HUES48 (cell line): ENCODE results near the gene TP73.

ENCODE experiments used
- H3K27ac ChIP-seq: one replicate; pipeline ENCODE4 v1.7.0; 2013; ENCODE audit warnings: low read depth, low read length, inconsistent platforms
- H3K27me3 ChIP-seq: 2 replicates; pipeline ENCODE4 v1.6.1; 2013; ENCODE audit warnings: mild to moderate bottlenecking, low read length; ENCODE audit not compliant: control insufficient read depth, insufficient read depth
- H3K36me3 ChIP-seq: 2 replicates; pipeline ENCODE4 v1.6.1; 2013; ENCODE audit warnings: low read length; ENCODE audit not compliant: control insufficient read depth, insufficient read depth
- H3K4me1 ChIP-seq: 2 replicates; pipeline ENCODE4 v1.6.1; 2013; ENCODE audit warnings: mild to moderate bottlenecking, low read length; ENCODE audit not compliant: control insufficient read depth, insufficient read depth
- H3K4me3 ChIP-seq: 2 replicates; pipeline ENCODE4 v1.5.1; 2013; ENCODE audit warnings: mild to moderate bottlenecking, low read depth, low read length
- H3K9ac ChIP-seq: 2 replicates; pipeline ENCODE4 v1.6.1; 2013; ENCODE audit warnings: mild to moderate bottlenecking, low read depth, low read length, moderate library complexity
- H3K9me3 ChIP-seq: 2 replicates; pipeline ENCODE4 v1.6.1; 2013; ENCODE audit warnings: low read length; ENCODE audit not compliant: control insufficient read depth, insufficient read depth

Gene TP73

DNA sequence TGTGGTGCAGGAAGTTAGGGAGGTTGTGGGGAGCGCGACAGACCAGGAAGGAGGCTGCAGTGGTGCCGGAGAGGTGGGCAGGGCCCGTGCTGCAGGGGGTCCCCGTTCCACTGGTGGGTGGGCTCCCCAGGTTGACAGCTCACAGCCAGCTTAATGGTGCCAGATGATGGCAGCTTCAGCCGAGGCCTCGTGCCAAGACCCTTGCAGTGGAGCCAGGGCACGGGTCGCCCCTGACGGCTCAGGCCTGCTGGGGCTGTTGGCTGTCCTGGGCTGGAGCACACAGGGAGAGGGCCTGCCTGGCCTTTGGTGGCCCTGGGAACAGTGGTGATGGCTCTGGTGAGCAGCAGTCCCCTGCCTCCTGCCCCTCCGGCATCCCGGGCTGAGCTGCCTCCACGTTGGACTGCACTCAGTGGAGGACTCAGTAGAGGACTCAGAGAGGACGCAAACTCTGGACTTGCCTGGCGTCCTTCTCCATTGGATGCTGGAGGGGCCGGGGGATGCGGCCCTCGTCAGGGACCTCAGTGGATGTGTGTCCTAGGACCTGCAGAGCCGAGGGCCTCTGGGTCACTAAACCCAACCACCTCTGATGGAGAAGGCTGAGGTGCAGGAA is 53.1 kb downstream of the TP73 start:
- no peaks in the 10 kb centered on the region for H3K36me3 ChIP-seq
- peaks cover under 1% of the 10 kb centered on the region; the same call in 1 of the 2 replicates for H3K27me3 ChIP-seq
- no peaks in the 10 kb centered on the region for H3K9me3 ChIP-seq
- no peak overlapping the region for H3K27ac ChIP-seq
- H3K4me3 ChIP-seq, result no peak overlapping the region
- H3K9ac ChIP-seq, result no peak overlapping the region
- H3K4me1 ChIP-seq, result peaks cover 15% of the 10 kb centered on the region; the same call in 1 of the 2 replicates

DNA sequence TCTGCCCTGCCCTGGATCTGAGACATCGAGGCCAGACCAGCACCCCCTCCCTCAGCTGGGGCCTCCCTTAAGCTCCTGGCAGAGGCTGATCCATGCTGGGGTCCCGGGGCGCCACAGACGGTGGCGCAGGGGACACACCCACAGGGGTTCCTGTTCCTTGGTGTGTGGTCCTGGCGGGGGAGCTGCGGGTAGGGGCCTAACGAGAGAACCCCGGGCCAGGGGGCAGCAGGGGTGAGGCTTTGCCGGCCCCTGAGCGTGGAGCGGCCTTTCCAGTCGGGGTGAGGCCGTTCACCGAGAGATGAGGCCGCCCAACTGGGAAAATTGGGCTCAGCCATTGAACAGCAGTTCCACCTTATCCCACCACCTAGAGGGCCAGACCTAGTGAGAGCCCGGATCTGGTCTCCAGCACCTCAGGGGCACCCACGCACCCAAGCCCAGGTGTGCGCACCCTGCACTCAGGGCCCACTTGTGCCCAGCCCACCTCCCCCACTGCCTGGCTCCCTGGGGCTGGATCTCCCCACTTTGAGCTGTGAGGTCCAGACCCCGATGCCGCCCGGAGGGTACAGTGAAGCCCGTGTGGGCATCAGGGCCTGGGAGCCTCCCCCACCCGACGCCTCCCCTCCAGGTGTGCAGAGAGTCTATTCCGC is 54.5 kb downstream of the TP73 start:
- Histone ChIP-seq H3K9me3 (no peaks in the 10 kb centered on the region), H3K4me1 (peaks cover 15% of the 10 kb centered on the region; the same call in 1 of the 2 replicates), H3K4me3 (no peak overlapping the region), H3K27ac (no peak overlapping the region), H3K9ac (no peak overlapping the region), H3K36me3 (no peaks in the 10 kb centered on the region), H3K27me3 (peaks cover 3% of the 10 kb centered on the region; the same call in 1 of the 2 replicates)

DNA sequence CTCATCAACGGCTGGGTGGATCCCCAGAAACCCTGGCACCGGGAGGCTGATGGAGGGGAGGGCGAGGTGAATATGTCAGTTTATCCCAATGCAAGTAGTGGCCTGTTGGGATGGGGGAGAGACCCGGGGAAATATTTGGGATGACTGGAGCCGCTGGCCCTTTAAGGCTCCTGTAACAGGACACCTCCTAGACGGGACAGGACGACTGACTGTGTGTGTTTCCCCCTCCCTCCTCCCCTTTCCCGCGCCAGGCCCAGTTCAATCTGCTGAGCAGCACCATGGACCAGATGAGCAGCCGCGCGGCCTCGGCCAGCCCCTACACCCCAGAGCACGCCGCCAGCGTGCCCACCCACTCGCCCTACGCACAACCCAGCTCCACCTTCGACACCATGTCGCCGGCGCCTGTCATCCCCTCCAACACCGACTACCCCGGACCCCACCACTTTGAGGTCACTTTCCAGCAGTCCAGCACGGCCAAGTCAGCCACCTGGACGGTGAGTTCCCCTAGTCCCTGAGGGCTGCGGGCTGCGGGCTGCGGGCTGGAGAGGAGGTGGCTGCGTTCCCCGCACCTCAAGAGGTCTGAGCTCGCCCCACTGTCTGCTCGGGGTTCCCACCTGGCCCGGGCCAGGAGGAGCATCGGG is 55.1 kb downstream of the TP73 start:
- 0 out of 2 replicates have a peak overlapping the region, but pooled peaks have one; percentile 2 for H3K4me3 ChIP-seq
- H3K9me3 ChIP-seq, result no peaks in the 10 kb centered on the region
- H3K4me1 ChIP-seq, result peaks cover 15% of the 10 kb centered on the region; the same call in 1 of the 2 replicates
- no peaks in the 10 kb centered on the region for H3K36me3 ChIP-seq
- peaks cover 3% of the 10 kb centered on the region; the same call in 1 of the 2 replicates for H3K27me3 ChIP-seq
- no peak overlapping the region for H3K27ac ChIP-seq
- no peak overlapping the region for H3K9ac ChIP-seq

DNA sequence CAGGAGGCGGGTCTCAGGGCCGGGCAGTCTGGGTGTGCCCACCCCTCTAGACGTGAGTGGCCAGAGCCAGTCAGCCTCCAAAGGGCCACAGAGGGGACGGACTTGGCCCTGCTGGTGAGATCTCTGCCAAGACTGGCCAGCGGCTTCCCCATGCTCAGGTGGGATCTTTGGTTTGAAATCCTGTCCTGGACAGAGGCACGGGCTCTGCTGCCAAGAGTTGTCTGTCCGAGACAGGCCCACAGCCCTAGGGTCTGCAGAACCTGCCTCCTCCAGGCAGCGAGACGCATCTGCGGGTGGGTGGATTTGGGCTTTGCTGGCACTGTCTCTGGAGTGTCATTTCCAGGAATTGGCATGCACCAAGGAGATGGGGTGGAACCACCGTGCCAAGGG is 55.6 kb downstream of the TP73 start:
- Histone ChIP-seq H3K9ac (no peak overlapping the region), H3K4me1 (peaks cover 15% of the 10 kb centered on the region; the same call in 1 of the 2 replicates), H3K36me3 (no peaks in the 10 kb centered on the region), H3K27me3 (peaks cover 3% of the 10 kb centered on the region; the same call in 1 of the 2 replicates), H3K27ac (no peak overlapping the region), H3K9me3 (no peaks in the 10 kb centered on the region), H3K4me3 (0 out of 2 replicates have a peak overlapping the region, but pooled peaks have one; percentile 2)

DNA sequence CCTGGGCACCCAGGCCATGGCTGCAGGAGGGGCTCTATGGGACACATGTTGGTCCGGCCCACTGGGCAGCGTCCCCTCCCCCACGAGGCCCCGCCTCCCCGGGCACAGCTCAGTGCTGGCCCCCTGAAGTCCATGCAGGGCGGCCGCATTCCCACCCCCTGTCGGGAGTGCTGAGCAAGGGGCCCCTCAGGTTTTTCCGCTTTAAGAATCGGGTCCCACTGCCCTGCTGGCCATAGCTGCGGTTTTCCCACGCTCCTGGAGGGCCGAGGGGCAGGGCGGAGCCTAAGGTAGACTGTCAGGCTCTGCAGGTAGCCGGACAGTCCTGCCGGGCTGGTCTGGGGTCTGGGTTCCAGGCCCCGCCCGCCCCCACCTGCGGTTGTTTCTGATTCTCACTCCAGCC is 56.5 kb downstream of the TP73 start:
- Histone ChIP-seq H3K9me3 (no peaks in the 10 kb centered on the region), H3K27ac (no peak overlapping the region), H3K4me1 (peaks cover 15% of the 10 kb centered on the region; the same call in 1 of the 2 replicates), H3K36me3 (no peaks in the 10 kb centered on the region), H3K27me3 (peaks cover 3% of the 10 kb centered on the region; the same call in 1 of the 2 replicates), H3K4me3 (no peak overlapping the region), H3K9ac (no peak overlapping the region)

DNA sequence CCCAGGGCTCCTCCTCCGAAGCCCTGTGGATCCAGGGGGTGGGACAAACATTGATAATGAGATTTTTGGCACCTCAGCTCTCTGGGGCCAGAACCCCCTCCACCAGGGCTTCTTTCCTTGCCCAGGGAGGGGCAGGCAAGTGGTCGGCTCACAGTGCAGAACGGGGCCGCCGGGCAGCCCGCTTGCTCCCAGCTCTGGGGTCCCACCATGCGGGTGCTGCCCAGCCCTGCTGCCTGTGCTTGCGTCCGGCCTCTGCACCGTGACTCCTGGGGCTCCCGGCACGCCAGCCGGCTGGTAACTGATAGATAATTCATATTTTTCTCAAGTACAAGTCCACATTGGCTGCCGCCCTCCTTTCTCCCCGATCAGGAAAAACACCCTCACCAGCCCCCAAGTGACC is 57.9 kb downstream of the TP73 start:
- H3K27me3 ChIP-seq, result peaks cover 3% of the 10 kb centered on the region; the same call in 1 of the 2 replicates
- peaks cover 15% of the 10 kb centered on the region; the same call in 1 of the 2 replicates for H3K4me1 ChIP-seq
- no peak overlapping the region for H3K27ac ChIP-seq
- no peak overlapping the region for H3K9ac ChIP-seq
- H3K36me3 ChIP-seq, result no peaks in the 10 kb centered on the region
- no peaks in the 10 kb centered on the region for H3K9me3 ChIP-seq
- no peak overlapping the region for H3K4me3 ChIP-seq

DNA sequence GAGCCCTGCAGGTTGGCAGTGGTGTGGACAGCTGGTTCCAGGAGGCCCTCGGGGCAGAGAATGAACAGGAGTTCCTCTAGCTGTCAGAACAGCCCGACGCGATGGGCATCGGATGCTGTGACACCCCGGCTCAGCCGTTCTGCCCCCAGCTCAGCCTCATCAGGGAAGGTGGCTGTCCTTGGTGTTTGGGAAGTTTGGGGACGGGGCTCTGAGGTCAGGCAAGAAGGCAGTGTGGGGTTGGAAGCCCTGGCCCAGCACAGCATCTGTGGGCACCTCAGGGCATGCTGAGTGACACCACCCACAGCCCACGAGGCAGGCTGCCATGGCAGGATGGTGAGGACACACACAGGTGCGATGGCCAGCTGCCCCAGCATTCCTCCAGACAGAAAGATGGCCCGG is 59.1 kb downstream of the TP73 start:
- H3K27me3 ChIP-seq, result peaks cover 3% of the 10 kb centered on the region; the same call in 1 of the 2 replicates
- no peaks in the 10 kb centered on the region for H3K36me3 ChIP-seq
- no peaks in the 10 kb centered on the region for H3K9me3 ChIP-seq
- no peak overlapping the region for H3K4me3 ChIP-seq
- H3K27ac ChIP-seq, result no peak overlapping the region
- no peak overlapping the region for H3K9ac ChIP-seq
- peaks cover 15% of the 10 kb centered on the region; the same call in 1 of the 2 replicates for H3K4me1 ChIP-seq

DNA sequence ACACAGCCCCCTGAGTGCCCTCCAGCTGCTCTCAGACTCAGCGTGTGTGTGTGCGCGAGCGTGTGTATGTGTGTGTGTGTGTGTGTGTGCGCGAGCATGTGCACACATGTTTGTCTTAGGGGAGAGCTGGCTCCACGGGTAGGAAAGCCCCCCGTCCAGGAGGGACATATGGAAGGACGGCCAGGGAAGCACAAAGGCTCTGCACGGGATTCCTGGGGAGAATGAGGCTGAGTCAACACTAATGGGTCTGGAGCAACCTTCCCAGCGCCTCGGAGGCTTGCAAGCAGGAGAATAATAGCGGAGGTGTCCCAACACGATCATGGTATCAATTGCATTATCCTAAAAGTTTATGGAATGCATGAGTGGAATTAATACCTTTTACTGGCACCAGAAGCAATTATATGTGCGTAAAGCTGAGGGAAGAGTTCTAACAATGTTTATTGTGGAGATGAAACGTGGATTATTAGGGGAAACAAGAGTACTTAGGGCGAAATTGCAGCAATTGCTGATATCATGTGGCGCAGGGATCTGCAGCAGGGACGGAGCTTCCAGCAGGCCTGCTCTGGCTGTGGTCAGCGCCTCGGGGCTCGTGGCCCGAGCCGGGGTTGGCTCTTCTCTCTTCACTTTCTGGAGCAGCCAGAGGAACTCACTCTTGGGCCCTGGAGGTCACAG is 59.6 kb downstream of the TP73 start:
- Histone ChIP-seq H3K4me3 (no peak overlapping the region), H3K27ac (no peak overlapping the region), H3K36me3 (no peaks in the 10 kb centered on the region), H3K9me3 (no peaks in the 10 kb centered on the region), H3K9ac (no peak overlapping the region), H3K4me1 (peaks cover 15% of the 10 kb centered on the region; the same call in 1 of the 2 replicates), H3K27me3 (peaks cover 3% of the 10 kb centered on the region; the same call in 1 of the 2 replicates)

DNA sequence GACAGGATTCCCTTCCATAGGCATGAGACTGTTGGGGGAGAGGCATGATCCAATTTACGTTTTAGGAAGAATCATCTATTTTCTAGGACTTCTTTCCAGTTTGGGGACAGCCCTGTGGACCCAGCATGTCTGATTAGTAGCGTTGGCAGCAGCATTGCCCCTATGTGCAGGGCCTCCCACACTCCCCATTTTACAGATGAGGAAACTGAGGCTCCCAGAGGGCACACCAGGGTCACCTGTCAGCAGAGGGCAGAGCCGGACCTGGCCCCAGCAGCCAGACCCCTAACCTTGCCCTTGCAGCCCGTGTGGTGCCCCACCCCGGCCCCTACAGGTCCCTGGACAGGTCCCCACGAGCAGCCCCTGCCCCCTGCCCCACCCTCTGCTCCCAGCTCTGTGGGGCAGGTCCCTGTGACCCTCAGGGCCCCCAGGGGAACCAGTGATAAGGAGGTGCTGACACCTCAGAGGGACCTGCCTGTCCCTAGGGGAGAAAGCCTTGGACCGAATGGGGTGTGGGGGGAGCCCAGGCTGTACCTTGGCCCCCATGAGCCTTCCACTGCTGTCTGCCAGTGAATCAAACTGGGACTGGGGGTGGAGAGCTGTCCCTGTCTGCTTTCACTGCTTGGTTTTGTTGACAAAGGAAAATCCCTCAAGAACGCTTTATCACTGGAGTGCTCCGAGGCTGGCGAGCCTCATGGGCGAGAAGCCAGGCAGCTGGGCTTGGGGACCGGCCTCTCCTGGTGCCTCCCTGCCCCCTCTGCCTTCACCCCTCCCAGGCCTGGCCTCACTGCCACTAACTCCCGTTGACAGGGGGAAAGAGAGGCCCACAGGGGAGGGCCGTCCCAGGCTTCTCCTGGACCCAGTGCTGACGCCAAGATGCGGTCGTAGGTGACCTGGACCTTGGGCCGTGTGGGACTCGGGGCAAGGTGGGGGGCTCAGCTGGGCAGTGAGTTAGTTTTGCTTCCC is 60.5 kb downstream of the TP73 start:
- Histone ChIP-seq H3K9ac (no peak overlapping the region), H3K4me1 (peaks cover 10% of the 10 kb centered on the region; the same call in 1 of the 2 replicates), H3K4me3 (no peak overlapping the region), H3K27me3 (peaks cover 3% of the 10 kb centered on the region; the same call in 1 of the 2 replicates), H3K9me3 (no peaks in the 10 kb centered on the region), H3K36me3 (no peaks in the 10 kb centered on the region), H3K27ac (no peak overlapping the region)

DNA sequence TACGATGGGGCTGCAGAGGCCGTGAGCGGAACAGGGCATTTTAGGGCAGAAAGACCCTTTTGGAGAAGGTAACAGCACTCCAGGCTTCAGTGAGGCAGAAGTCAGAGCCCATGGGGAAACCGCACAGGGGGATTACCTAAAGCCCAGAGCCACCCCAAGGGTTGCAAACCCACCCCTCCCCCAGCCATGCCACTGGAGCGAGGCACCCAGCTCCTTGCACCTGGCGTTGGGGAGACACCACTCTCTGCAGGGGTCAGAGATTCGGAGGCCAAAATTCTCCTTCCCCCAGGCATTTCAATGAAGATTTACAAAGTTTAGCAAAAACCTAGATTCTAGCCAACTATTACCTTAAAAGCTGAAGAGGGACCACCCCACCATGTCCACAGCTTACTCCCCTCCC is 61.5 kb downstream of the TP73 start:
- Histone ChIP-seq H3K4me1 (peaks cover 4% of the 10 kb centered on the region; the same call in 1 of the 2 replicates), H3K4me3 (no peak overlapping the region), H3K9me3 (no peaks in the 10 kb centered on the region), H3K9ac (no peak overlapping the region), H3K27ac (no peak overlapping the region), H3K27me3 (peaks cover 3% of the 10 kb centered on the region; the same call in 1 of the 2 replicates), H3K36me3 (no peaks in the 10 kb centered on the region)
